CD4-positive, alpha-beta T cell (primary cell): Measurements from ENCODE around the gene CD83. TPM values are rescaled to one million over a fixed set of nuclear protein-coding genes. Genes with fewer than 3 reads are reported as not detected.

Experiments used
- ATAC-seq: fragments of 200-7000 bp; cut with Tn5 transposase; one replicate; pipeline ENCODE4 v1.10.0; 2022; ENCODE audit warnings: mild to moderate bottlenecking; ENCODE audit not compliant: poor library complexity
- CTCF ChIA-PET: fragments of 350-600 bp; sonication (Branson Sonifier 250); formaldehyde crosslinking; loops from one replicate; lab custom pipeline; 2021; ENCODE audit warnings: antibody characterized with exemption, inconsistent platforms; lab: Charles Lee
- POLR2A ChIA-PET: fragments of 350-600 bp; sonication (Branson Sonifier 250); formaldehyde crosslinking; loops from one replicate; lab custom pipeline; 2021; ENCODE audit warnings: antibody characterized with exemption, inconsistent platforms; lab: Charles Lee
- DNase-seq, 14 experiments: peaks; one replicate each; pipeline ENCODE4 v3.0.0-alpha.2; 2013 to 2020; ENCODE audit warnings: mixed read lengths in 2 of 14
- H3K27ac ChIP-seq, 2 donors: one replicate each; pipeline versions ENCODE4 v1.5.1 to v1.7.0; 2013; ENCODE audit warnings: low read length in 2 of 2, low read depth in 1 of 2, mild to moderate bottlenecking in 1 of 2
- H3K27me3 ChIP-seq, 2 experiments: 1 replicate in 1 of 2; 2 replicates in 1 of 2; pipeline versions ENCODE4 v1.6.1 to v1.7.0; 2013; ENCODE audit warnings: low read length in 2 of 2, control low read depth in 1 of 2, mild to moderate bottlenecking in 1 of 2, moderate library complexity in 1 of 2; ENCODE audit not compliant: insufficient read depth in 2 of 2, control insufficient read depth in 1 of 2
- H3K36me3 ChIP-seq: one replicate; pipeline ENCODE4 v1.6.1; 2013; ENCODE audit warnings: low read length, control low read depth; ENCODE audit not compliant: insufficient read depth
- H3K4me1 ChIP-seq: one replicate; pipeline ENCODE4 v1.6.1; 2013; ENCODE audit warnings: low read length, control low read depth; ENCODE audit not compliant: insufficient read depth
- H3K4me3 ChIP-seq: one replicate; pipeline ENCODE4 v1.5.1; 2013; ENCODE audit warnings: mild to moderate bottlenecking, low read length, moderate library complexity
- H3K9me3 ChIP-seq, 2 experiments: 1 replicate in 1 of 2; 2 replicates in 1 of 2; pipeline versions ENCODE4 v1.6.1 to v1.7.0; 2013; ENCODE audit warnings: low read length in 2 of 2, mild to moderate bottlenecking in 2 of 2, control low read depth in 1 of 2, moderate library complexity in 1 of 2; ENCODE audit not compliant: control insufficient read depth in 1 of 2, insufficient read depth in 1 of 2
- H3K27ac Mint-ChIP-seq: one replicate; pipeline ENCODE4 v1.8.0; 2020; ENCODE audit warnings: mixed read lengths
- H3K27me3 Mint-ChIP-seq: one replicate; pipeline ENCODE4 v1.8.0; 2021; ENCODE audit warnings: mixed read lengths
- H3K36me3 Mint-ChIP-seq: one replicate; pipeline ENCODE4 v1.8.0; 2021; ENCODE audit warnings: low read depth, mixed read lengths
- H3K4me1 Mint-ChIP-seq: one replicate; pipeline ENCODE4 v1.8.0; 2021; ENCODE audit warnings: low read depth, mixed read lengths
- H3K4me3 Mint-ChIP-seq: one replicate; pipeline ENCODE4 v1.8.0; 2020; ENCODE audit warnings: mild to moderate bottlenecking, mixed read lengths
- H3K9me3 Mint-ChIP-seq: one replicate; pipeline ENCODE4 v1.8.0; 2020; ENCODE audit warnings: mixed read lengths
- intact Hi-C, 2 experiments: fragments of 100-400 bp; cut with DNase I in 1 of 2; cut with micrococcal nuclease in 1 of 2; formaldehyde crosslinking; loops; one replicate each; pipeline versions ENCODE4 v1.15.1 to v1.9.0; 2023 to 2025; cut with DNase I, micrococcal nuclease
- total RNA-seq, 174 experiments: library from RNA in 2 of 174; stranded (reverse) in 2 of 174; gene quantifications; one replicate each; pipeline ENCODE4 v1.2.3 and lab custom pipeline; 2021 to 2026
- TF ChIP-seq, protein P1 (sequence below): fragments of 200-600 bp; IDR thresholded peaks from one replicate; pipeline ENCODE4 v1.8.0; 2022; ENCODE audit warnings: antibody characterized with exemption, mild to moderate bottlenecking

Gene CD83
- total RNA-seq, 2 experiments from 2014 or later = 35.3 to 36.4 TPM

DNA sequence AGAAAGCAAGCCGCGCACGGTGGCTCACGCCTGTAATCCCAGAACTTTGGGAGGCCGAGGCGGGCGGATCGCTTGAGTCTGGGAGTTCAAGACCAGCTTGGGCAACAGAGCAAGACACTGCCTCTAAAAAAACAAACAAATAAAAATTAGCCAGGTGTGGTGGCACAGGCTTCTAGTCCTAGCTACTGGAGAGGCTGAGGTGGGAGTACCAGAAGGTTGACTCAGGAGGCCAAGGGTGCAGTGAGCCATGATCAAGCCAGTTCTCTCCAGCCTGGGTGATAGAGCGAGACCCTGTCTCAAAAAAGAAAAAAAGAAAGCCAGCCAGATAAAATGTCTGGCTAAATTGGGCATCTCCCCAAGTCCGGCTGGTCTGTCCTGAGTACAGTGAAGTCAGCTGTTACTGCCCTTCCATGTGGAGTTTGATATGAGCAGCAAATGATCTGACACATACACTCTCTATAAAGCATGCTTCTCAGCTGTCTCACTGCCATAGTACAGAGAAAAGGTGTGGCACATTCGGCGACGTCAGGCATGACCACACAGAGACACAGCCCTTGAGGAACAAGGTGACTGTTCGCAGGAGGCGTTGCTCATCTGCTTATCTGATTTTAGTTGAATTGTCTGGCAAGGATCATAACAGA is 13.0 kb downstream of the CD83 start:
- Mint-ChIP-seq H3K27ac (no peak overlapping the region), H3K9me3 (no peaks in the 10 kb centered on the region), H3K4me1 (peaks cover 7% of the 10 kb centered on the region), H3K36me3 (peaks cover 49% of the 10 kb centered on the region), H3K4me3 (no peak overlapping the region), H3K27me3 (no peaks in the 10 kb centered on the region)
- H3K4me3 ChIP-seq = no peak overlapping the region
- intact Hi-C loops = no loop called here
- TF ChIP-seq, protein P1, sequence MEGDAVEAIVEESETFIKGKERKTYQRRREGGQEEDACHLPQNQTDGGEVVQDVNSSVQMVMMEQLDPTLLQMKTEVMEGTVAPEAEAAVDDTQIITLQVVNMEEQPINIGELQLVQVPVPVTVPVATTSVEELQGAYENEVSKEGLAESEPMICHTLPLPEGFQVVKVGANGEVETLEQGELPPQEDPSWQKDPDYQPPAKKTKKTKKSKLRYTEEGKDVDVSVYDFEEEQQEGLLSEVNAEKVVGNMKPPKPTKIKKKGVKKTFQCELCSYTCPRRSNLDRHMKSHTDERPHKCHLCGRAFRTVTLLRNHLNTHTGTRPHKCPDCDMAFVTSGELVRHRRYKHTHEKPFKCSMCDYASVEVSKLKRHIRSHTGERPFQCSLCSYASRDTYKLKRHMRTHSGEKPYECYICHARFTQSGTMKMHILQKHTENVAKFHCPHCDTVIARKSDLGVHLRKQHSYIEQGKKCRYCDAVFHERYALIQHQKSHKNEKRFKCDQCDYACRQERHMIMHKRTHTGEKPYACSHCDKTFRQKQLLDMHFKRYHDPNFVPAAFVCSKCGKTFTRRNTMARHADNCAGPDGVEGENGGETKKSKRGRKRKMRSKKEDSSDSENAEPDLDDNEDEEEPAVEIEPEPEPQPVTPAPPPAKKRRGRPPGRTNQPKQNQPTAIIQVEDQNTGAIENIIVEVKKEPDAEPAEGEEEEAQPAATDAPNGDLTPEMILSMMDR = no peak
- H3K27me3 ChIP-seq = no peaks in the 10 kb centered on the region
- H3K36me3 ChIP-seq = peaks cover 45% of the 10 kb centered on the region
- H3K9me3 ChIP-seq = no peaks in the 10 kb centered on the region
- no peak for DNase-seq
- CTCF ChIA-PET = no interaction called here
- ATAC-seq = peak; percentile 26
- peaks cover 8% of the 10 kb centered on the region for H3K4me1 ChIP-seq
- POLR2A ChIA-PET = no interaction called here
- no peak overlapping the region for H3K27ac ChIP-seq

DNA sequence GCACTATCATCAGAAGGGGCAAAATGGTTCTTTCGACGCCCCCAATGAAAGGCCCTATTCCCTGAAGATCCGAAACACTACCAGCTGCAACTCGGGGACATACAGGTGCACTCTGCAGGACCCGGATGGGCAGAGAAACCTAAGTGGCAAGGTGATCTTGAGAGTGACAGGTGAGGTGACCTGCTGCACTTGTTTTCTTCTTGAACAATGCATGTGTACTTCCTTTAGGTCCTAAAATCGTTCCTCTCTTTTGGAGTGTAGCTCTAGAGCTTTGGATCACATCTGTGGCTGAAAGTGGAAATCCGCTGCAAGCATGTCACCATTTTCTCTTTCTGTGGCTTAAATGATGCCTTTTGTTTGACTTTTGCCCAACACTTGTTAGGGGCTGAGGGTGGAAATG is 14.0 kb downstream of the CD83 start:
- Mint-ChIP-seq H3K27ac (no peak overlapping the region), H3K9me3 (no peaks in the 10 kb centered on the region), H3K4me1 (peaks cover 7% of the 10 kb centered on the region), H3K4me3 (no peak overlapping the region), H3K27me3 (no peaks in the 10 kb centered on the region), H3K36me3 (peaks cover 59% of the 10 kb centered on the region)
- H3K27me3 ChIP-seq = no peaks in the 10 kb centered on the region
- CTCF ChIA-PET = no interaction called here
- no peak for ATAC-seq
- no peak for DNase-seq
- H3K4me1 ChIP-seq = peaks cover 8% of the 10 kb centered on the region
- POLR2A ChIA-PET = no interaction called here
- intact Hi-C loops = no loop called here
- H3K27ac ChIP-seq = no peak overlapping the region
- peaks cover 51% of the 10 kb centered on the region for H3K36me3 ChIP-seq
- H3K4me3 ChIP-seq = no peak overlapping the region
- no peaks in the 10 kb centered on the region for H3K9me3 ChIP-seq
- TF ChIP-seq, protein P1 = no peak

DNA sequence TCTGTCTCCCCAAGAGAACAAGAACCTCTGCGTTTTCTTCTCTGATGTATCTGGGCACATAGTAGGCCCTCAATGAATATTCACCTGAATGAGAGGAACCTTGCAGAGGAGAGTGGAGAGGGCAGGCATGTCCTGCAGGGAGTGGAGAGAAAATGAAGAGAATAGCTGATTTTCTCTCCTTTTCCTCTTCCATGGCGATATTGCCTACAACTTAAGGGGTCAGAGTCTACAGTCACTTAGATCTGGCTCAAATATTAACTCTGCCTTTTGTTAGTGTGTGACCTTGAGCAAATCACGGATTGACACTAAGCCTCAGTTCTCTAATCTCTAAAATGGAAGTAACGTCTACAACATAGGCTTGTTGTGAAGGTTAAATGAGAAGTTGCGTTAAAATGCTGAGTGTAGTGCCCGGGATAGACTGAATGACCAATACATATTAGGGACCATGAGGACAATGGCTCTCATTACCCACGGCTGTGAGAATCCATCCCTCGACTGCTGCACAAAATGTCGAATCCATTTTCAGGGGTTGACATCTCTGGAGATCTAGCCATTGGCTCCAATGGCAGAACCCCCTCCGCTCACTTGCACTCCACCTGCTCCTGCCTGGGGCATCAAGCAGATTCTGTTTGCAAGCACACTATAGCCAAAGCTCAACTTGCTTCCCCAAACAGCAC is 14.8 kb downstream of the CD83 start:
- Mint-ChIP-seq H3K27ac (no peak overlapping the region), H3K4me1 (peaks cover 7% of the 10 kb centered on the region), H3K36me3 (peaks cover 59% of the 10 kb centered on the region), H3K9me3 (no peaks in the 10 kb centered on the region), H3K4me3 (no peak overlapping the region), H3K27me3 (no peaks in the 10 kb centered on the region)
- ChIA-PET POLR2A (no interaction called here), CTCF (no interaction called here)
- H3K4me1 ChIP-seq = peaks cover 8% of the 10 kb centered on the region
- intact Hi-C loops = no loop called here
- H3K9me3 ChIP-seq = no peaks in the 10 kb centered on the region
- no peak overlapping the region for H3K27ac ChIP-seq
- TF ChIP-seq, protein P1 = no peak
- DNase-seq = no peak
- no peak for ATAC-seq
- peaks cover 51% of the 10 kb centered on the region for H3K36me3 ChIP-seq
- H3K27me3 ChIP-seq = no peaks in the 10 kb centered on the region
- no peak overlapping the region for H3K4me3 ChIP-seq
